Measurements from ENCODE around the gene GYG2. TPM values are rescaled to one million over a fixed set of nuclear protein-coding genes. Genes with fewer than 3 reads are reported as not detected.

Gene GYG2
- total RNA-seq, 4 donors from 2014 or later: 3.0 to 6.8 (median 4.2) TPM

Other genes starting within 250 kb of the GYG2 start
- 100 to 1,000 TPM; 134 to 178 (median 143) TPM for gene CD99, start 137.6 kb upstream of the GYG2 start, total RNA-seq
- under 1 TPM in 1 of 4 donors, not detected in 3; 0.41 TPM for gene XG, start 76.9 kb upstream of the GYG2 start, total RNA-seq
- 10 to 100 TPM; 47.1 to 65.4 (median 58.6) TPM for gene ARSD, start 100.4 kb downstream of the GYG2 start, total RNA-seq
- not detected for gene ARSH, start 177.6 kb downstream of the GYG2 start, total RNA-seq
- gene ARSF, start 212.5 kb downstream of the GYG2 start, total RNA-seq: not detected

All from transverse colon (tissue), 4 donors.